GM23248 (cell line): ENCODE results near the gene DENND1C. TPM values are rescaled to one million over a fixed set of nuclear protein-coding genes. Genes with fewer than 3 reads are reported as not detected.

Experiments
- DNase-seq: peaks from one replicate; pipeline ENCODE4 v3.0.0-alpha.2; 2015
- H2AFZ ChIP-seq: fragments of 200-600 bp; sonication (generic); 2 replicates; pipeline ENCODE4 v1.6.1; 2016; ENCODE audit warnings: antibody characterized with exemption
- H3F3A ChIP-seq: fragments of 200-600 bp; sonication (generic); 2 replicates; pipeline ENCODE4 v1.6.1; 2016; ENCODE audit warnings: mild to moderate bottlenecking, antibody characterized with exemption, mixed run types; ENCODE audit not compliant: insufficient read depth
- H3K27ac ChIP-seq: fragments of 200-600 bp; sonication (generic); 2 replicates; pipeline ENCODE4 v1.5.1; 2016; ENCODE audit warnings: mild to moderate bottlenecking
- H3K27me3 ChIP-seq: fragments of 200-600 bp; sonication (generic); replicated peaks from 2 replicates; pipeline ENCODE4 v1.6.1; 2016; ENCODE audit warnings: mild to moderate bottlenecking; ENCODE audit not compliant: insufficient read depth
- H3K36me3 ChIP-seq: fragments of 200-600 bp; sonication (generic); 2 replicates; pipeline ENCODE4 v1.6.1; 2016; ENCODE audit warnings: low read depth, mild to moderate bottlenecking
- H3K4me1 ChIP-seq: fragments of 200-600 bp; sonication (generic); 2 replicates; pipeline ENCODE4 v1.6.1; 2016; ENCODE audit warnings: mild to moderate bottlenecking; ENCODE audit not compliant: insufficient read depth
- H3K4me2 ChIP-seq: fragments of 200-600 bp; sonication (generic); one replicate; pipeline ENCODE4 v1.6.1; 2016; ENCODE audit warnings: mild to moderate bottlenecking; ENCODE audit not compliant: unreplicated experiment
- H3K4me3 ChIP-seq: fragments of 200-600 bp; sonication (generic); 2 replicates; pipeline ENCODE4 v1.5.1; 2016; ENCODE audit warnings: mild to moderate bottlenecking
- H3K79me2 ChIP-seq: fragments of 200-600 bp; sonication (generic); 2 replicates; pipeline ENCODE4 v1.6.1; 2016; ENCODE audit warnings: mild to moderate bottlenecking; ENCODE audit not compliant: insufficient read depth
- H3K9ac ChIP-seq: fragments of 200-600 bp; sonication (generic); 2 replicates; pipeline ENCODE4 v1.6.1; 2016; ENCODE audit warnings: mild to moderate bottlenecking
- H3K9me2 ChIP-seq: fragments of 200-600 bp; sonication (generic); 2 replicates; pipeline ENCODE4 v1.6.1; 2016; ENCODE audit warnings: mixed run types, mild to moderate bottlenecking, moderate library complexity; ENCODE audit not compliant: insufficient read depth
- H3K9me3 ChIP-seq: fragments of 200-600 bp; sonication (generic); one replicate; pipeline ENCODE4 v1.6.1; 2017; ENCODE audit warnings: low read depth
- H4K20me1 ChIP-seq: fragments of 200-600 bp; sonication (generic); 2 replicates; pipeline ENCODE4 v1.6.0; 2016; ENCODE audit not compliant: insufficient read depth
- EZH2 ChIP-seq: fragments of 200-600 bp; sonication (generic); IDR thresholded peaks from 2 replicates; pipeline ENCODE4 v1.6.1; 2018; ENCODE audit warnings: antibody characterized with exemption, mild to moderate bottlenecking; ENCODE audit not compliant: insufficient read depth, poor library complexity, severe bottlenecking
- EZH2phosphoT487 ChIP-seq: fragments of 200-600 bp; sonication (generic); IDR thresholded peaks from 2 replicates; pipeline ENCODE4 v1.6.1; 2018; ENCODE audit warnings: antibody characterized with exemption, moderate library complexity, mild to moderate bottlenecking, low read depth; ENCODE audit not compliant: insufficient read depth
- WGBS, 2 experiments: methylation state at CpG; one replicate each; pipeline ENCODE4 v1.1.6; 2015 to 2017; ENCODE audit warnings: low lambda C conversion rate in 2 of 2, low coverage in 1 of 2; ENCODE audit errors: missing lambda C conversion rate in 2 of 2; 5-methylcytosine and 5-hydroxymethylcytosine counted together
- in situ Hi-C: fragments of 300-500 bp; cut with MboI; formaldehyde crosslinking; loops from 2 replicates; pipeline ENCODE4 v1.15.0; 2020
- polyA plus RNA-seq: library from polyadenylated mRNA; unstranded; fragments of >200 nt; fragmentation: Nextera tagmentation; extraction: Ambion mirVana; gene quantifications from 2 replicates; pipeline ENCODE4 v1.2.1, GENCODE V29; 2016
- total RNA-seq: library from RNA; depleted of rRNA; stranded (reverse); fragments of >200 nt; shearing (Covaris generic); gene quantifications from 2 replicates; pipeline ENCODE4 v1.2.3, GENCODE V29; 2014

The DENND1C gene
- total and polyA plus RNA-seq, 2 experiments from 2014 or later, result not detected

DNA sequence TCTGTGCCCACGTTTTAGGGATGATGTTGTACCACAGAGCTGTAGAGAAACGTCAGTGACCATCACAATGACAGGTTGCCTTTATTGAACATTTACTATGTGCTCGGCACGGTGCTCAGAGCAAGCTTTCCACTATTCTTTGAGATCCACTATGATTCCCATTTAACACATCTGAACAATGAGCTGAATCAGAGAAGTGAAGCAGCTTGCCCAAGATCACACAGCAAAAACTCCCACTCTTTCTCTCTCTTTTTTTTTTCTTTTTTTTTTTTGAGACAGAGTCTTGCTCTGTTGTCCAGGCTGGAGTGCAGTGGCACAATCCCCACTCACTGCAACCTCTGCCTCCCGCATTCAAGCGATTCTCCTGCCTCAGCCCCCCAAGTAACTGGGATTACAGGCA is 41.1 kb upstream of the DENND1C start:
- H2AFZ ChIP-seq, result no peak overlapping the region
- no peaks in the 10 kb centered on the region for H3K79me2 ChIP-seq
- no peaks in the 10 kb centered on the region for H4K20me1 ChIP-seq
- no peak overlapping the region for H3K4me2 ChIP-seq
- no peaks in the 10 kb centered on the region for H3K9me2 ChIP-seq
- H3K27ac ChIP-seq, result no peak overlapping the region
- 77 to 79% methylated on average over 6 of the region's 6 CpGs for WGBS, 2 experiments
- H3K9ac ChIP-seq, result no peak overlapping the region
- in situ Hi-C loops, result no loop called here
- no peaks in the 10 kb centered on the region for H3K9me3 ChIP-seq
- 0 out of 2 replicates have a peak, but pooled peaks cover 3% of the 10 kb centered on the region for H3F3A ChIP-seq
- H3K4me3 ChIP-seq, result no peak overlapping the region
- no peak for DNase-seq
- H3K4me1 ChIP-seq, result peaks cover 7% of the 10 kb centered on the region
- no peaks in the 10 kb centered on the region for H3K36me3 ChIP-seq
- TF ChIP-seq EZH2 (no peak), EZH2phosphoT487 (no peak)
- no peaks in the 10 kb centered on the region for H3K27me3 ChIP-seq

DNA sequence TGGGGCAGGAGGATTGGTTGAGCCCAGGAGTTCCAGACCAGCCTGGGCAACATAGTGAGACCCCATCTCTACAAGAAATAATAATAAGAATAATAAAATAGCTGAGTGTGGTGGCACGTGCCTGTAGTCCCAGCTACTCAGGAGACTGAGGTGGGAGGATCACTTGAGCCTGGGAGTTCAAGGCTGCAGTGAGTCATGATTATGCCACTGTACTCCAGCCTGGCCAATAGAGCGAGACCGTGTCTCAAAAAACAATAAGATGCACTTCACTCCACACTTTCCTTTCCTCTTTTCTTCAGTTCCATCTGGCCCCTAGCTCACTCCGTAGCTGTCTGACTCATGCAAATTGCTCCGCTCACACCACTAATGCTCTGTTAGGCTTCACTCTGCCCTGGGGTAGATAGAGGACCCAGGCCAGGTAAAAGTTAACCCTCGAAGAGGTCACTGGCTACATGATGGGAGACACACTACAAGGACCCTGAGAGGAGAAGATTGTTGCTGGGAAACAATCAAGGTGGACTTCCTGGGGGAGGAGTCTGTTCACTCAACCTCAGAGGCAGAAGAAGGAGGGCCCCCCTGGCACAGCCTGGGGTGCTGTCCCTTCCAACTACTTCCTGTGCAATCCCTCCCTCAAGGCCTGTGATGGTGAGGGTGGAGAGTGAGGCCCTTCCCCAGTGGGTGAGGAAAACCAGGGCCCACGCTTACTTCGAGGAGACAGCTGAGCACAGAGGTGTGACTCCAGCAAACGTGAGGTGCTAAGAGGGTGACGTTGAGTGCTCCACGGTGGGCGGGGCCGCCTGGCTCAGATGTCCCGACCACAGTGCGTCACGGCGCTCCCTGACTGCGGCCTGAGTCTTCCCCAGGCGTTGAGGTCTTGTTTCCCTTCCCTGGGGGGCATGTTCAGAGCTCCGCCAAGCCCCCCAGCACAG is 40.4 kb upstream of the DENND1C start:
- no peaks in the 10 kb centered on the region for H3K27me3 ChIP-seq
- H3K79me2 ChIP-seq, result no peaks in the 10 kb centered on the region
- no peak overlapping the region for H3K9ac ChIP-seq
- TF ChIP-seq EZH2, result no peak
- TF ChIP-seq EZH2phosphoT487, result no peak
- H3K4me2 ChIP-seq, result no peak overlapping the region
- H4K20me1 ChIP-seq, result no peaks in the 10 kb centered on the region
- H2AFZ ChIP-seq, result no peak overlapping the region
- H3K27ac ChIP-seq, result no peak overlapping the region
- WGBS, 2 experiments, result 58 to 61% methylated on average over 20 of the region's 20 CpGs
- peak; percentile 51 for DNase-seq
- peaks cover 7% of the 10 kb centered on the region for H3K4me1 ChIP-seq
- H3K9me3 ChIP-seq, result no peaks in the 10 kb centered on the region
- H3K4me3 ChIP-seq, result no peak overlapping the region
- 0 out of 2 replicates have a peak, but pooled peaks cover 3% of the 10 kb centered on the region for H3F3A ChIP-seq
- H3K9me2 ChIP-seq, result no peaks in the 10 kb centered on the region
- in situ Hi-C loops, result no loop called here
- no peaks in the 10 kb centered on the region for H3K36me3 ChIP-seq

DNA sequence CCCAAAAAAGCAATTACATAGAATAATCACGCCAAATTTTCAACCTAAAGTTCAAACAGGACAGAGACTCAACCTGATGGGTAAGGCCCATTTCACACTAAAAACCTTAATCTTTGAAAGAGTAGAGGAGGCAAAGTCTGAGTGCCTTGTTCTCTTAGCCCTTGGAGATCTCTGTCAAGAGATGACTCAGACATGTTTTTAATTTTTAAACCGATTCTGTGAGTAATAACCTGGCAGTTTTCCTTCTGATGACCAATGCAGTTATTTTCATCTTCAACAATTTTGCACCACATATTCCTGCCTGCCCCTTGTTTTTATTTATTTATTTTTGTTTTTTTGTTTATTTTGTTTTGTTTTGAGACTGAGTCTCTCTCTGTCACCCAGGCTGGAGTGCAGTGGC is 37.7 kb upstream of the DENND1C start:
- H3K4me3 ChIP-seq, result no peak overlapping the region
- H2AFZ ChIP-seq, result no peak overlapping the region
- 0 to 3% methylated on average over 2 of the region's 2 CpGs for WGBS, 2 experiments
- H3K79me2 ChIP-seq, result no peaks in the 10 kb centered on the region
- H3K4me2 ChIP-seq, result peak overlapping the region; percentile 41
- H3F3A ChIP-seq, result 0 out of 2 replicates have a peak, but pooled peaks cover 3% of the 10 kb centered on the region
- in situ Hi-C loops, result loop anchor here (10.0 kb wide), 1 partner anchor 346 kb away; no protein-coding TSS in a partner anchor
- no peaks in the 10 kb centered on the region for H3K36me3 ChIP-seq
- no peak overlapping the region for H3K27ac ChIP-seq
- H3K27me3 ChIP-seq, result no peaks in the 10 kb centered on the region
- H3K9ac ChIP-seq, result no peak overlapping the region
- no peaks in the 10 kb centered on the region for H3K9me3 ChIP-seq
- no peak for TF ChIP-seq EZH2phosphoT487
- no peak for TF ChIP-seq EZH2
- no peaks in the 10 kb centered on the region for H3K9me2 ChIP-seq
- peaks cover 7% of the 10 kb centered on the region for H3K4me1 ChIP-seq
- no peaks in the 10 kb centered on the region for H4K20me1 ChIP-seq
- peak; percentile 92 for DNase-seq

DNA sequence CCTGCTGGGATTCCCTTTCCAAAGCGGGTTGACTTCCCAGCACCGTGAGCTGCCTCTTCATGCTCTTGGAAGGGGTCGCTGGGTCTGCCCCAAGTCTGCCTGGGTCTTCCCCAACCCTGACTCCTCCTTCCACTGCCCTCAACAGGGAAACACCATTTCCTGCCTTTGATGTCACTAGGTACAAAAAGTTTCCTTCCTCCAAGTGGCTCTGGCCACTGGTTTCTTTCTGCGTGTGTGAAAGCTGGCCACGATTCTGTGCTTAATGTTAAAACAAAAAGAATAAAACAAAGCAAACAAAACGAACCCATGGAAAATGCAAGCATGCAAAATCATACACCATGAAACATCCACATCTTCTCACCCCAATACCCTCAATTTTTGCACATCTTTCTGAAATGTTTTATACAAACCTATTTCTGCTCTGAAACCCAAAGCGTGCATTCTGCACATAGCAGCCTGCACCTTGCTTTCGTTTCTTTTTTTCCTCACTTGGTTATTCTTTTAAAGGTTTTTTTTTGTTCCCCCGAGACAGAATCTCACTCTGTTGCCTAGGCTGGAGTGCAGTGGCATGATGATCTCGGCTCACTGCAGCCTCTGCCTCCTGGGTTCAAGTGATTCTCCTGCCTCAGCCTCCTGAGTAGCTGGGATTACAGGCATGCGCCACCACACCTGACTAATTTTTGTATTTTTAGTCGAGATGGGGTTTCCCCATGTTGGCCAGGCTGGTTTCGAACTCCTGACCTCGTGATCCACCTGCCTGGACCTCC is 36.7 kb upstream of the DENND1C start:
- H4K20me1 ChIP-seq, result no peaks in the 10 kb centered on the region
- H3K27me3 ChIP-seq, result no peaks in the 10 kb centered on the region
- no peaks in the 10 kb centered on the region for H3K79me2 ChIP-seq
- H3K4me2 ChIP-seq, result no peak overlapping the region
- no peak overlapping the region for H3K27ac ChIP-seq
- peaks cover 7% of the 10 kb centered on the region for H3K4me1 ChIP-seq
- 57 to 63% methylated on average over 14 of the region's 14 CpGs for whole genome bisulfite sequencing, 2 experiments
- no peak for DNase-seq
- no peak overlapping the region for H2AFZ ChIP-seq
- 0 out of 2 replicates have a peak, but pooled peaks cover 3% of the 10 kb centered on the region for H3F3A ChIP-seq
- H3K9me2 ChIP-seq, result no peaks in the 10 kb centered on the region
- TF ChIP-seq EZH2 (no peak), EZH2phosphoT487 (no peak)
- no peaks in the 10 kb centered on the region for H3K9me3 ChIP-seq
- in situ Hi-C loops, result loop anchor here (10.0 kb wide), 1 partner anchor 346 kb away; no protein-coding TSS in a partner anchor
- H3K36me3 ChIP-seq, result no peaks in the 10 kb centered on the region
- H3K9ac ChIP-seq, result no peak overlapping the region
- no peak overlapping the region for H3K4me3 ChIP-seq
